Left renal cortex interstitium (tissue), 4 donors: ENCODE results near the gene C1GALT1C1L. TPM values are rescaled to one million over a fixed set of nuclear protein-coding genes. Genes with fewer than 3 reads are reported as not detected.
"Not testable (repeated sequence)": the region's sequence is repeated elsewhere in the genome, so short reads cannot be mapped to it uniquely, and the experiment has no call there.

Experiments used
- DNase-seq, 4 donors: peaks; one replicate each; pipeline ENCODE4 v3.0.0-alpha.2; 2013; ENCODE audit warnings: low read depth in 4 of 4, low spot score in 2 of 4, missing footprints in 1 of 4
- polyA plus RNA-seq, 4 donors: library from polyadenylated mRNA; unstranded; fragments of 120-200 nt; gene quantifications; one replicate each; pipeline ENCODE4 v1.2.1, GENCODE V29; 2013; ENCODE audit not compliant: insufficient read length in 4 of 4

Gene C1GALT1C1L
- polyA plus RNA-seq, result 1 to 10 TPM; 2.1 to 4.4 (median 3.5) TPM

DNA sequence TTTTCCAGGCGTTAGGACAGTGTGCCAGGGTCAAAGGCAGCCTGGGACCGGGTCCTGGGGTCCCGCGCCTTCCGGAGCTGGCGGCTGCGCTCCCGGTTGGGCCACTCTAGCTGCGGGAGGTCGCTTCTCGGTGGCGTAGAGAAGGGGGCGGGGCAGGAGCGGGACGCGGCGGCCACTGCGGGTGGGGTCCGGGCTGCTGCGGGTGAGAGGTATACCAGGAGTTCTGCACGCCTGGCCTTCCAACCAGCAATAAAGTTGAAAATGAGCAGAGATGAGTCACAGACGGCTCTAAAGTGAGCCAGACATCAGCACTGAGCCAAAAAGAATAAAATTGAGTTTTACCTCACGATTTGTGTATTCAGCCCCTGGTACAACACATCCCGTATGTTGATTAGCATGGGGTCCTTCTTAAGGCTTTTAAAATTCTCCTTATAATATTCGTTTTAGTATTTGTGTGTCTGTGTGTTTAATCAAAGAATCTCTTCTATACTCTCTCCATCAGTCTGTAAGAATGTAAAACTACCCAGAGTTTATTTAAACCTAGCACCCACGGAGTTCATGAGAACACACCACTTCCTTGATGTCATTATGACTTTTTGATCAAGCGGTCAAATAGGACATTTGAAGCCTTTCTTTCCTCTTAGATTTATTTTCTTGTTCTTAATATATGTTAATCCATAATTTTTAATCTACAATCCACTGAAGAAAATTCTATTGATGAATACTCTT lies at the start of gene C1GALT1C1L:
C1GALT1C1L (minus strand) TSS at position 108 of the 729 bp plus-strand sequence; CDS start at position 1, 107 bp downstream.
- DNase-seq, result peak; percentile 17 to 46 (median 38)

GRCh38 chr2:43725711-43726246 lies 49.5 kb upstream of the C1GALT1C1L start:
- DNase-seq, result no peak

DNA sequence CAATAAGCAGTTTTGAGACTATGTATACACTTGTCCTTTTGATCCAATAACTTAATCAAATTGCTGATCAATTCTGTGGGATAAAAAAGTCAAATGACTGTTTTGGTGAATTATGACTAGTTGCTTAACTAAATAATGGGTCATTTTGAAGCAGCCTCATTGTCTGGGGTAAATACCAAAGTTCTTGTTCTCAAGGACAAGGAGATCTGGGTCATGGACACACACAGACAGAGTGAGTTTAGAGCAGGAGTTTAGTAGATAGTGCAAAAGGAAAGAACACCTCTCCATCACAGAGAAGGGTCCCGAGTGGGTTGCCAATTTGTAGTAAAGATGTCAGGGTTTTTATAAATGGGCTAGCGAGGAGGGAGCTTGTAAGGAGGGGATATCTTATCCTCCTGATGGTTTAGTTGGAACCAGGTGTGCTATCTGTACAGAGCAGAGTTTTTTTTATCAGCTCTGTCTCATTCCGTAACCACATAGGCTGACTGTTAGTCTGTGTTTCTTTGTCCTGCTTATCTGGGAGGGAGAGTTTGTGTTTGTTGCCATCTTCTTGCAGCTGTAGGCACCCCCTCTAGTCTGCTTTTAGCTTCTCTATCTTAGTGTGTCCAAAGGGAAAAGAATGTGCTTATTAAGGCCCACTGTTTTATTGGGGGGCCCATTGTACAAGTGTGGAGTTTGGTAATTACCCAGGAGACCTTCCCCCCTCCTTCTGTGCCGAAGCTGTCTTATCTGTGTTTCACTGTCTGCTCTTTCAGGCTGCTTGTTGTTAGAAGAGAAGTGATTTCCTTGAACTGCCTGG lies 48.7 kb upstream of the C1GALT1C1L start:
- DNase-seq, result no peak

- DNase-seq, result no peak
These were observed 42.4 kb upstream of the C1GALT1C1L start for GRCh38 chr2:43718530-43719124.

DNA sequence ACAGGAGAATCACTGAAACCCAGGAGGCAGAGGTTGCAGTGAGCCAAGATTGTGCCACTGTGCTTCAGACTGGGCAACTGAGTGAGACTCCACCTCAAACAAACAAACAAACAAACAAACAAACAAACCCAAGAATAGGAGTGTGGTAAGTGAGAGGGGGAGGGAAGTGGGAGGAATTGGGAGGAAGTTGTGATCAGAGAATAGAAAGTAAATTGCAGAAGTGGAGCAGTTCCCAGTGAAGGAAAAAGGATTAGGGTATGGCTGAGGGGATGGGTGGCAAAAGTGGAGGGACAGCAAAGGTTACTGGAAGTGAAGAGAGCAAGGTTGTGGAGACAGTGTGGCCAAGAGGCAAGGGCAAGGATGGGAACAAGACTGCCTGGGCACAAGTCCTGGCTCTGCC lies 41.1 kb upstream of the C1GALT1C1L start:
- DNase-seq, result no peak

- DNase-seq, result no peak
These were observed 39.3 kb upstream of the C1GALT1C1L start for GRCh38 chr2:43715300-43716098.

DNA sequence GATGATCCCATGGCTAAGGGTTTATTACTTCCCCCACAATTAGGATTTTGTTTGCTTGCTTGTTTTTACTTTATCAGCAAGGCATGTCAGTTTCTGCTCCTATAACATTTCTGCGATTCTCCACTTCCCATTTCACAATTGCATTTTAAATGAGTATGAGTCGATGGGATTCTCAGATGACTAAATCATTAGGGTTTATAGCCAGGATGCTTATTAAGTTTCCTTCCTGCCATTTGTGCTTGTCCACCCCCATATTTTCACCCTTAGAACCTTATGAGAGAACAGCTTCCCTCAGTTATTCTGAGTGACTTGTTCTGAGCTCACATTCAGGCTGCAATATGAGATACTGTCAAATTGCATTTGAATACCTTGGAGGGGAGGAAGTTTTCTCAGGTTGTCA lies 37.9 kb upstream of the C1GALT1C1L start:
- no peak for DNase-seq

DNA sequence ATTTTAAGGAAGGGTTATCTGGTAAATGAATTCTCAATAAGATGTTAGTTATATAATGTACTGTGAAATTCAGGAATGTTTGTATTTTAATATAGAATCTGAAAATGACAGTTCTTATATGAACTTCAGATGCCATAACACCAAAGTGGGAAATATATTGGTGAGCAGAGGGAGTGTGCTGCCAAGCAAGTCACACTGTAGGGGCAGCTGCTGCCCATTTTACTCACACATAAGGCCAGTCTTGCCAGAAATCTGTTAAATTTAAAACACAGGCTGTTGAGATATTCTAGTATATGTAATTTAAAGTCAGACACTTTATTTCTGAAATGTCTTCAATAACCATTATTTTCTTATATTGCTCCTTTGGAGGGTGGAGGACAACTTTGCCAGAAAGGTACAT lies 34.6 kb upstream of the C1GALT1C1L start:
- DNase-seq, result no peak

- DNase-seq, result no peak
These were observed 32.7 kb upstream of the C1GALT1C1L start for GRCh38 chr2:43708891-43709290.

- no peak for DNase-seq
These were observed 31.9 kb upstream of the C1GALT1C1L start for GRCh38 chr2:43708178-43708577.

GRCh38 chr2:43707255-43708015 lies 31.2 kb upstream of the C1GALT1C1L start:
- DNase-seq, result no peak

GRCh38 chr2:43701111-43701510 lies 24.9 kb upstream of the C1GALT1C1L start:
- no peak for DNase-seq

- no peak for DNase-seq
These were observed 23.5 kb upstream of the C1GALT1C1L start for GRCh38 chr2:43699761-43700160.

- DNase-seq, result not testable (repeated sequence)
These were observed 21.9 kb upstream of the C1GALT1C1L start for GRCh38 chr2:43698140-43698539.

DNA sequence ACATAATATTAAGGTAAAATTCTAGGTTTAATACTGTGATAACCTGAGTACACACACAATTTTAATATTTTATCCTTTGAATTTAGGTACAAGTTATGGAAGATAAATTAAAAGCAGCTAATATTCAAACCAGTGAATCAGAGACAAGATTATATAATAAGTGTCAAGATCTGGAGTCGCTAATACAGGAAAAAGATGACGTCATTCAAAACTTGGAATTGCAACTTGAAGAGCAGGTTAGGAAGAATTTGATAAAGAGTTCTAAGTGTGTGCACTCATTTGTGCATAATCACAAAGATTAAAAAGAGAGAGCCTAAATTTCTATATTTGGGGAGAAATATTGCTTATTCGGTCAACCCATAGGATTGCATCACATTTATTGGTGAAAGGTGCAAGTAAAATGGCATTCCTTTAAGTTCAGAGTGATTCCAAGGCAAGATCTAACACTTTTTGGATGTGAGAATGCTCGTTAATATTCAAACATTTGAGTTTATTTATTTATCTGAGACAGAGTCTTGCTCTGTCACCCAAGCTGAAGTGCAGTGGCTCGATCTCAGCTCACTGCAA lies 16.3 kb upstream of the C1GALT1C1L start:
- no peak for DNase-seq

GRCh38 chr2:43689999-43690398 lies 13.8 kb upstream of the C1GALT1C1L start:
- DNase-seq, result no peak

DNA sequence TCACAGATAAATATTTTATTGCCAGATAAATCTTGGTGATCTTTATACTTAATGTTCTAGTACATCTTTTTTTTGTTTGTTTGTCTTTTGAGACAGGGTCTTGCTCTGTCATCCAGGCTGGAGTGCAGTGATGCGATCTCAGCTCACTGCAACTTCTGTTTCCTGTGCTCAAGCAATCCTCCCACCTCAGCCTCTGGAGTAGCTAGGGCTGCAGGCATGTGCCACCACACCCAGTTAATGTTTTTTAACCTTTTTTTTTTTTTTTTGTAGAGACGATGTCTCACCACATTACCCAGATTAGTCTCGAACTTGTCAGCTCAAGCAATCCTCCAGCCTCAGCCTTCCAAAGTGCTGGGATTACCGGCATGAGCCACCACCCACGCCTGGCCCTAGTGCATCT lies 9.1 kb upstream of the C1GALT1C1L start:
- DNase-seq, result no peak

GRCh38 chr2:43677783-43678182 lies 1.6 kb upstream of the C1GALT1C1L start:
- DNase-seq, result not testable (repeated sequence)

DNA sequence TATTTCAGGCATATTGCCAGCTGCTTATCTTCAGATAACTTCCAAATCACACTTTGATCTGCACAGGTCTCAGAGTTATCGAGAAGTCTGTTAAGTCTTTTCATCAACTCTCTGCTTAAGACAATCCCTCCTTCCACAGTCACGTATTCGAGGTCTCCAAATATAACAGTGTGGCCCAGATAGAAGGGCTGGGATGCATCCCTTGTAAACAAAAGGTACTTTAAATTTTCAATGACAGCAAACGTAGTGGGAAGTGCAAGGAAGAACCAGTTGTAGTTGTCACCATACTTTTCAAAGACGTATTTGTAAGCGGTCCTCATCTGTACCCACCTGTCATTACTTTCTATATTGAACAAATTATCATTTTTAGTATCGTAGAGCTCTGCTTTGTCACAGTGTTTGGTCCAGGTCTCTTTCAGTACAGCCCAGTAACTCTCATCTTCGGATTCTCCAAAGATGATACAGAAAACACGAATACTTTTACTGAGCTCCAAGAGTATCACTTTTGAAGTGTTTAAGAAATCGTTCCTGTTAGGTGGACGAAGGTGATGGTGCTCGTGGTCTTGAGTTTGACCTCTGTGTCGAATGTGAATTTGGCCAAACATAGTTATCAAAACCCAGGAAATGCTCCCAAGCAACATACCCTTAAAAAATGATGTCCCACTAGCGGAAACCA lies 445 bp downstream of the C1GALT1C1L start:
- peak in 1 of 4 donors; percentile 18 for DNase-seq
